NB4 (cell line): Measurements from ENCODE around the gene BPIFB6.
A peak's percentile ranks its signal among the peaks of the same experiment; 100 is the strongest.

Experiments used
- DNase-seq: peaks from one replicate; pipeline ENCODE4 v3.0.0; 2010; ENCODE audit warnings: low read depth
- H3K4me3 ChIP-seq: one replicate; pipeline ENCODE4 v1.5.1; 2011; ENCODE audit warnings: mild to moderate bottlenecking, low read depth, low read length, moderate library complexity
- CTCF ChIP-seq: IDR thresholded peaks from one replicate; pipeline ENCODE4 v1.5.1; 2012; ENCODE audit warnings: low read depth, low read length
- MYC ChIP-seq: IDR thresholded peaks from 2 replicates; pipeline ENCODE4 v1.6.1; 2011; ENCODE audit warnings: low read depth, low read length
- POLR2A ChIP-seq: IDR thresholded peaks from 2 replicates; pipeline ENCODE4 v1.6.1; 2011; ENCODE audit warnings: mild to moderate bottlenecking; ENCODE audit not compliant: insufficient read length; ENCODE audit errors: extremely low read depth
- TF ChIP-seq, protein P1 (sequence below): IDR thresholded peaks from 2 replicates; pipeline ENCODE4 v1.6.1; 2011; ENCODE audit warnings: low read depth, low read length

Gene BPIFB6

GRCh38 chr20:32990426-32990825 lies 41.0 kb upstream of the BPIFB6 start:
- TF ChIP-seq, protein P1, sequence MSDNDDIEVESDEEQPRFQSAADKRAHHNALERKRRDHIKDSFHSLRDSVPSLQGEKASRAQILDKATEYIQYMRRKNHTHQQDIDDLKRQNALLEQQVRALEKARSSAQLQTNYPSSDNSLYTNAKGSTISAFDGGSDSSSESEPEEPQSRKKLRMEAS, result no peak
- TF ChIP-seq MYC, result no peak
- no peak for TF ChIP-seq POLR2A
- no peak for TF ChIP-seq CTCF
- DNase-seq, result no peak
- H3K4me3 ChIP-seq, result no peak overlapping the region

- DNase-seq, result no peak
- TF ChIP-seq CTCF (no peak), POLR2A (no peak), MYC (no peak)
- TF ChIP-seq, protein P1, result no peak
- no peak overlapping the region for H3K4me3 ChIP-seq
Measured at GRCh38 chr20:32991383-32991782, 40.1 kb upstream of the BPIFB6 start.

DNA sequence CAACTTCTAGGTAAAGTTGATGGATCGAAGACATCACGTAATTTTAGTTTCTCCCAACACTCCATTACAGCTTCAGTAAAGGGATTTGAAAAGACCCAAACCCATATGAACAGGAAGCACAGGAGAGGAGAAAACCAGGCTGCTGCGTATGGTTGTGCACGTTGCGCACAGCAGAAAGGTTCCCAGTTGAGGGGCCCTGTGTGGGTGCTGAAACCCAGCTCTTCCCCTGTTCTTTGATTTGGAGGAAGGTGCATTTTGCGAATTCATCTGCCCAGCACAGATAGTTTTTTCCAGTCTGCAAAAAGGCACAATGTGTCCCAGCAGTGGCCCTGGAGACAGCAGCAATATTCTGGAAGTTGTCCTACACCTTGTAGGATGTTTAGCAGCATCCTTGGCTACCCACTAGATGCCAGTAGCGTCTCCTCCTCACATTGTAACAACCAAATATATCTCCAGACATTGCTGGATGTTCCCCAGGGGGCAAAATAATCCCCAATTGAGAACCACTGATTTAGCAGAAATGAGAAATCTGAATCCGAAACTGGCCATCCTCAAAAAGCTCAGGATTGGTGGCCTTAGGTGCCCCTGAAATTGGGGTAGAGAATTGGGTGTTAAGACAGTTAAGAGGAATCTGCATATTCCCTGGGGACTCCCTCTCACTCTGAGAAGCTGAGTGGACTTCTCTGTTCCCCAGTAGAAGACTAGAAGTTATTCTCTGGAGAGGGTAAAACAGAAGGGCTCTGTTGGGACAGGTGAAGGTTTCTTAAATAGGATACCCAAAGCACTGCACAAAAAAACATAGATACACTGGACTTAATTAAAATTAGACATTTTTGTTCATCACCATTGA lies 39.4 kb upstream of the BPIFB6 start:
- TF ChIP-seq CTCF (no peak), POLR2A (no peak)
- TF ChIP-seq, protein P1, result no peak
- no peak overlapping the region for H3K4me3 ChIP-seq
- peak; percentile 45 for DNase-seq

- no peak for TF ChIP-seq MYC
- TF ChIP-seq POLR2A, result no peak
- TF ChIP-seq, protein P1, result no peak
- no peak for TF ChIP-seq CTCF
- DNase-seq, result no peak
- no peak overlapping the region for H3K4me3 ChIP-seq
Measured at GRCh38 chr20:32993496-32994050, 37.9 kb upstream of the BPIFB6 start.

DNA sequence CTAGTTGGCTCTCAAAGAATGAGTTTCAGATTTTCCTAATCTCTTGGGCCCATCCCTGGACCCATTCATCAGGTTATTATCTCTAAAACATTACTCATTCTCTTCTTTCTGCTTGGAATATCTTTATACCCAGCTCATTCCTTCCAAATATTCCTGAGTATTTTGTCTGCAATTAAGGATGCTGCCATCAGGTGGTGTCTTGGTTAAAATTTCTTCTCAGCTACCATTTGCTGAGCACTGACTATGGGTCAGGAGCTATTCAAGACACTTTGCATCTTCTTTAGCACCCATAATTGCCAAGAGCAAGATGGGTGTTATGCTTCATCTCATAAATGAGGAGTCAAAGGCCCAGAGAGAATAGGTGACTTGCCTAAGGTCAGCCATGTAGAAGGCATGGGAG lies 35.6 kb upstream of the BPIFB6 start:
- no peak overlapping the region for H3K4me3 ChIP-seq
- DNase-seq, result no peak
- TF ChIP-seq CTCF (peak; percentile 15), POLR2A (no peak)
